ENCODE data around the gene EPN2.

- TF ChIP-seq POLR2AphosphoS5 (IDR thresholded peaks at IDR 0.05; ENCODE audit: low read length) (no peak), STAT3 (IDR thresholded peaks at IDR 0.05; ENCODE audit: low read depth, low read length) (no peak), POLR2A (IDR thresholded peaks at IDR 0.05; ENCODE audit: low read depth, low read length) (no peak)
Observed at GRCh38 chr17:19327031-19327783, 90.0 kb downstream of the EPN2 start.

All from GM12878 (cell line).